Panc1 (cell line): ENCODE results near the gene NOS1AP.
"Not testable (repeated sequence)": the region's sequence is repeated elsewhere in the genome, so short reads cannot be mapped to it uniquely, and the experiment has no call there.

Experiments used
- POLR2AphosphoS5 ChIP-seq: IDR thresholded peaks from 2 replicates; pipeline ENCODE4 v1.6.1; 2012; ENCODE audit warnings: mild to moderate bottlenecking, low read depth, low read length, moderate library complexity
- TF ChIP-seq, protein P1 (sequence below), 2 experiments: IDR thresholded peaks; 2 replicates each; pipeline ENCODE4 v1.6.1; 2011 to 2012; ENCODE audit warnings: low read depth in 2 of 2, control low read depth in 1 of 2, low read length in 1 of 2, mild to moderate bottlenecking in 1 of 2, moderate library complexity in 1 of 2; ENCODE audit not compliant: insufficient read depth in 1 of 2

DNA sequence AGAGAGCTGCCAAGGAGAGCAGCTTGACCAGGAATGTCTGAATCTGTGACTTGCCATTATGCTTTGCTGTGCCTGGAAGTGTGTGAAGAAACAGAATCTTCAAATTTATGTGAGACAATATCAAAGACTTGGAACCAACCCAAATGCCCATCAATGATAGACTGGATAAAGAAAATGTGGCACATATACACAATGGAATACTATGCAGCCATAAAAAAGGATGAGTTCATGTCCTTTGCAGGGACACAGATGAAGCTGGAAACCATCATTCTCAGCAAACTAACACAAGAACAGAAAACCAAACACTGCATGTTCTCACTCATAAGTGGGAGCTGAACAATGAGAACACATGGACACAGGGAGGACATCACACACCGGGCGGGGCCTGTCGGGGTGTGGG, 15.5 kb upstream of the NOS1AP start:
- not testable (repeated sequence) for TF ChIP-seq POLR2AphosphoS5
- TF ChIP-seq, protein P1, sequence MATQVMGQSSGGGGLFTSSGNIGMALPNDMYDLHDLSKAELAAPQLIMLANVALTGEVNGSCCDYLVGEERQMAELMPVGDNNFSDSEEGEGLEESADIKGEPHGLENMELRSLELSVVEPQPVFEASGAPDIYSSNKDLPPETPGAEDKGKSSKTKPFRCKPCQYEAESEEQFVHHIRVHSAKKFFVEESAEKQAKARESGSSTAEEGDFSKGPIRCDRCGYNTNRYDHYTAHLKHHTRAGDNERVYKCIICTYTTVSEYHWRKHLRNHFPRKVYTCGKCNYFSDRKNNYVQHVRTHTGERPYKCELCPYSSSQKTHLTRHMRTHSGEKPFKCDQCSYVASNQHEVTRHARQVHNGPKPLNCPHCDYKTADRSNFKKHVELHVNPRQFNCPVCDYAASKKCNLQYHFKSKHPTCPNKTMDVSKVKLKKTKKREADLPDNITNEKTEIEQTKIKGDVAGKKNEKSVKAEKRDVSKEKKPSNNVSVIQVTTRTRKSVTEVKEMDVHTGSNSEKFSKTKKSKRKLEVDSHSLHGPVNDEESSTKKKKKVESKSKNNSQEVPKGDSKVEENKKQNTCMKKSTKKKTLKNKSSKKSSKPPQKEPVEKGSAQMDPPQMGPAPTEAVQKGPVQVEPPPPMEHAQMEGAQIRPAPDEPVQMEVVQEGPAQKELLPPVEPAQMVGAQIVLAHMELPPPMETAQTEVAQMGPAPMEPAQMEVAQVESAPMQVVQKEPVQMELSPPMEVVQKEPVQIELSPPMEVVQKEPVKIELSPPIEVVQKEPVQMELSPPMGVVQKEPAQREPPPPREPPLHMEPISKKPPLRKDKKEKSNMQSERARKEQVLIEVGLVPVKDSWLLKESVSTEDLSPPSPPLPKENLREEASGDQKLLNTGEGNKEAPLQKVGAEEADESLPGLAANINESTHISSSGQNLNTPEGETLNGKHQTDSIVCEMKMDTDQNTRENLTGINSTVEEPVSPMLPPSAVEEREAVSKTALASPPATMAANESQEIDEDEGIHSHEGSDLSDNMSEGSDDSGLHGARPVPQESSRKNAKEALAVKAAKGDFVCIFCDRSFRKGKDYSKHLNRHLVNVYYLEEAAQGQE (IDR thresholded peaks at IDR 0.05; ENCODE audit: insufficient read depth in 1 of 2, low read depth in 2 of 2, low read length in 1 of 2), result not testable (repeated sequence)
